AG20443 (cell line): Measurements from ENCODE around the gene ADGRB3.

ENCODE experiments used
- DNase-seq: peaks from one replicate; pipeline ENCODE4 v3.0.0; 2012; ENCODE audit warnings: low spot score, mixed read lengths

The ADGRB3 gene

GRCh38 chr6:68634726-68635411 lies at the start of gene ADGRB3:
TSS of gene ADGRB3 (plus strand) at chr6:68635282. CDS start at chr6:68638676, 3,394 bp downstream.
- DNase-seq: peak; percentile 82

- no peak for DNase-seq
These were observed 41.5 kb upstream of the ADGRB3 start for GRCh38 chr6:68593558-68593957.

GRCh38 chr6:68597642-68598041 lies 37.4 kb upstream of the ADGRB3 start:
- no peak for DNase-seq

GRCh38 chr6:68615938-68616337 lies 19.1 kb upstream of the ADGRB3 start:
- DNase-seq: no peak

- no peak for DNase-seq
These were observed 9.1 kb upstream of the ADGRB3 start for GRCh38 chr6:68625998-68626397.

GRCh38 chr6:68628161-68628560 lies 6.9 kb upstream of the ADGRB3 start:
- DNase-seq: no peak

- DNase-seq: no peak
These were observed 2.3 kb upstream of the ADGRB3 start for GRCh38 chr6:68632734-68633133.

- no peak for DNase-seq
These were observed 1.7 kb upstream of the ADGRB3 start for GRCh38 chr6:68633281-68633971.

GRCh38 chr6:68633972-68634725 lies 933 bp upstream of the ADGRB3 start:
- no peak for DNase-seq

GRCh38 chr6:68635412-68635705 lies 277 bp downstream of the ADGRB3 start:
- no peak for DNase-seq

GRCh38 chr6:68635706-68636513 lies 828 bp downstream of the ADGRB3 start:
- DNase-seq: peak; percentile 32

GRCh38 chr6:68636666-68637065 lies 1.6 kb downstream of the ADGRB3 start:
- no peak for DNase-seq

GRCh38 chr6:68637071-68637470 lies 2.0 kb downstream of the ADGRB3 start:
- DNase-seq: no peak

GRCh38 chr6:68637782-68638181 lies 2.7 kb downstream of the ADGRB3 start:
- DNase-seq: no peak

- peak; percentile 30 for DNase-seq
These were observed 3.3 kb downstream of the ADGRB3 start for GRCh38 chr6:68638230-68638900.

- DNase-seq: no peak
These were observed 4.1 kb downstream of the ADGRB3 start for GRCh38 chr6:68639211-68639610.

- DNase-seq: no peak
These were observed 4.9 kb downstream of the ADGRB3 start for GRCh38 chr6:68639826-68640490.

- no peak for DNase-seq
These were observed 5.4 kb downstream of the ADGRB3 start for GRCh38 chr6:68640491-68640835.

- DNase-seq: no peak
These were observed 6.1 kb downstream of the ADGRB3 start for GRCh38 chr6:68641172-68641571.

- DNase-seq: no peak
These were observed 7.0 kb downstream of the ADGRB3 start for GRCh38 chr6:68642081-68642480.

- no peak for DNase-seq
These were observed 7.9 kb downstream of the ADGRB3 start for GRCh38 chr6:68642977-68643376.
